ENCODE results near the gene ATP8A2.

GRCh38 chr13:25616674-25617073, 244.9 kb downstream of the ATP8A2 start:
- TF ChIP-seq CTCF (IDR thresholded peaks at IDR 0.05) (no peak), EZH2 (IDR thresholded peaks at IDR 0.05) (no peak), EZH2phosphoT487 (IDR thresholded peaks at IDR 0.05) (no peak)

All from neural progenitor cell (in vitro differentiated cells).